HG03175 (cell line): Measurements from ENCODE around the gene GSK3A.

Experiments
- ATAC-seq: cut with Tn5 transposase; IDR thresholded peaks from one replicate; pipeline ENCODE4 v1.9.1; 2021; ENCODE audit warnings: mild to moderate bottlenecking, moderate library complexity; ENCODE audit not compliant: unreplicated experiment

Gene GSK3A

DNA sequence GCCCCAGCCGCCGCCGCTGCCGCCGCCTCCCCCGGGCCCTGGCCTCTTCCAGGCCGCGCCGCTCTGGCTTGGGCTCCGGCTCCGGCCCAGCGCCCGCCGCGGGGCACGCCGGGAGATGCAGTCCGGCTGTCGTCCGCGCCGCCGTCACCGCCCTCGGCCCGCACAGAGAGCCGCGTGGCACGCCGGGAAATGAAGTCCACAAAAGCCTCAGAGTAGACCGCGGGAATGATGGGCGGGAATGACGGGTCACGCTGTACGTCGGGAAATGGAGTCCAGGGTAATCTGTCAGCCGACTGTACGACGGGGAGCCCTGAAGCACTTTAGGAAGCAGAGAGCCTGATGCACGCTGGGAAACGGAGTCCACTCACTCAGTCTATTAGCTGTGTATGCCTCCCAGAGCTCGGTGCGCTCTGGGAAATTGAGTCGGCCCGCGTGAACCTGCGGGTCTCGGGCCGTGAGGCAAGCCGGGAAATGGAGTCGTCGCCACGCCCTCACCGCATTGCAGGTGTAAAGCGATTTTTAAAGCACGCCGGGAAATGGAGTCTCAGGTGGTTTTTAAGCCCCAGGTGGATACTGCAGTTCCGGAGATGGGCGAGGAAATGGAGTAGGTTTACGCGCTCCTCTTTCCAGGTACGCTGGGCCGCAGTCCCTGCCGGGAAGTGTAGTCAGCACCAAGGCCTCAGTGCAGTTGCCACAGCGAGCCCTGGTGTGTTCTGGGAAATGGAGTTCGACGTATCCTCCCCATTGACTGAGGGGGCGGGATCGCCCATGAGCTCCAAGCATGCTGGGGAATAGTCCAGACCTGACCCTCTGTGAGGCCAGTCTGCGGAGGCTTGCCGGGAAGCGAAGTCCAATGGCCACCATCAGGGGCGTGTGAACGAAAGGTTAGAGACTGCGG is at the start of gene GSK3A:
TSS of gene GSK3A (minus strand) at position 91 of the 898 bp plus-strand sequence. CDS start 137 bp downstream, outside the sequence.
- ATAC-seq: peak; percentile 66

DNA sequence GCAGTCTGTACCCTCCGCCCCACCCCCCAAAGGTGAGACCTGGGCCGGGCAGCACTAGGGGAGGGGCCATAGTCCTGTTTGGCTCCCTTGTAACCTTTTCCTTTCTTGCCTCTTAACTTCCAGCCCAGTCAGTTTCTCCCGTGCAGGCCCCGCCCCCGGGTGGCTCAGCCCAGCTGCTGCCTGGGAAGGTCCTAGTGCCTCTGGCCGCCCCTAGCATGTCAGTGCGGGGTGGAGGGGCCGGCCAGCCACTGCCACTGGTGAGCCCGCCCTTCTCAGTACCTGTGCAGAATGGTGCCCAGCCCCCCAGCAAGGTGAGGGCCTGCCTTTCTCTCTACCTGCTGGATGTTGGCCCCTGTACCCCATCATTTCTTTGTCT is 49.0 kb upstream of the GSK3A start:
- no peak for ATAC-seq

DNA sequence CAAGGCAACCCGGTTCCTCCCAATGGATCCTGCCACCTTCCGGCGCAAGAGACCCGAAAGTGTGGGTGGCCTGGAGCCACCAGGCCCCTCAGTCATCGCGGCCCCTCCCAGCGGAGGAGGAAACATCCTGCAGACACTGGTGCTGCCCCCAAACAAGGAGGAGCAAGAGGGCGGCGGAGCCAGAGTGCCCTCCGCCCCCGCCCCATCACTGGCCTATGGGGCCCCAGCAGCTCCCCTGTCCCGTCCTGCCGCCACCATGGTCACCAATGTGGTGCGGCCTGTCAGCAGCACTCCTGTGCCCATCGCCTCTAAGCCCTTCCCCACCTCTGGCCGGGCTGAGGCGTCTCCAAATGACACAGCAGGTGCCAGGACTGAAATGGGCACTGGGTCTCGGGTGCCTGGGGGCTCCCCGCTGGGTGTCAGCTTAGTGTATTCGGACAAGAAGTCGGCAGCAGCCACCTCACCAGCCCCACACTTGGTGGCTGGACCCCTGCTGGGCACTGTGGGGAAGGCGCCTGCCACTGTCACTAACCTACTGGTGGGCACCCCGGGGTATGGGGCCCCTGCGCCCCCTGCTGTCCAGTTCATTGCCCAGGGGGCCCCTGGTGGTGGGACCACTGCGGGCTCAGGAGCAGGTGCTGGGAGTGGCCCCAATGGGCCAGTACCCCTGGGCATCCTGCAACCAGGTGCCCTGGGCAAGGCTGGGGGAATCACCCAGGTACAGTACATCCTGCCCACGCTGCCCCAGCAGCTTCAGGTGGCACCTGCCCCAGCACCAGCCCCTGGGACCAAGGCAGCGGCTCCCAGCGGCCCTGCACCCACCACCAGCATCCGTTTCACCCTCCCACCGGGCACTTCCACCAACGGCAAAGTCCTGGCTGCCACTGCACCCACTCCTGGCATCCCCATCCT is 48.4 kb upstream of the GSK3A start:
- ATAC-seq: no peak

DNA sequence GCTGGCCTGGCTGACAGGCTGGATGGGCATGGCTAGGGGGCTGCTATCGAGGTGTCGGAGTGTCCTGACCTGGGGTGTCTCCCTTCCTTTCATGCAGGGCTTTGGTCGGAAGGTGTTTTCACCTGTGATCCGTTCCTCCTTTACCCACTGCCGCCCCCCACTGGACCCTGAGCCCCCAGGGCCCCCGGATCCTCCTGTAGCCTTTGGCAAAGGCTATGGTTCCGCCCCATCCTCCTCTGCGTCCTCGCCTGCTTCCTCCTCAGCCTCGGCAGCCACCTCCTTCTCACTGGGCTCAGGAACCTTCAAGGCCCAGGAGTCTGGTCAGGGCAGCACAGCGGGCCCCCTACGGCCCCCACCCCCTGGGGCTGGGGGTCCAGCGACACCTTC is 47.7 kb upstream of the GSK3A start:
- ATAC-seq: no peak

DNA sequence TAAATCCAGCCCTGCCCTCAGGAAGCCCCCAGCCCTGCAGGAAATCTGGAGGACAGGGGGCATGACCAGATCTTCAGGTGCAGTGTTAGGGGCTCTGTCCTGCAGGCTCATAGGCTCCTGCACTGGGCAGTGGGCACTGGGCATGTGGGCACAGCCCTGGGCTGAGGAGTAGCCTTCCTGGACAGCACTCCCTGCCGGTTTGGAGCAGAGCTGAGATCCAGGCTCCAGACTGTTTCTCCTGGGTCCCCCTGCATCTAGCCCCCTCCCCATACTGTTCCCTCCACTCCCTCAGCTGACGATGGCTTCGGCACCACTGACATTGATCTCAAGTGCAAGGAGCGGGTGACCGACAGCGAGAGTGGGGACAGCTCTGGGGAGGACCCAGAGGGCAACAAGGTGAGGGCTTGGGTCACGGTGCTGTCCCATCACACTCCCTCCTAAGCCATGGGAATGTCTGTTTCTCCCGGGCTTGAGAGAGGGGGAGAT is 47.2 kb upstream of the GSK3A start:
- no peak for ATAC-seq

DNA sequence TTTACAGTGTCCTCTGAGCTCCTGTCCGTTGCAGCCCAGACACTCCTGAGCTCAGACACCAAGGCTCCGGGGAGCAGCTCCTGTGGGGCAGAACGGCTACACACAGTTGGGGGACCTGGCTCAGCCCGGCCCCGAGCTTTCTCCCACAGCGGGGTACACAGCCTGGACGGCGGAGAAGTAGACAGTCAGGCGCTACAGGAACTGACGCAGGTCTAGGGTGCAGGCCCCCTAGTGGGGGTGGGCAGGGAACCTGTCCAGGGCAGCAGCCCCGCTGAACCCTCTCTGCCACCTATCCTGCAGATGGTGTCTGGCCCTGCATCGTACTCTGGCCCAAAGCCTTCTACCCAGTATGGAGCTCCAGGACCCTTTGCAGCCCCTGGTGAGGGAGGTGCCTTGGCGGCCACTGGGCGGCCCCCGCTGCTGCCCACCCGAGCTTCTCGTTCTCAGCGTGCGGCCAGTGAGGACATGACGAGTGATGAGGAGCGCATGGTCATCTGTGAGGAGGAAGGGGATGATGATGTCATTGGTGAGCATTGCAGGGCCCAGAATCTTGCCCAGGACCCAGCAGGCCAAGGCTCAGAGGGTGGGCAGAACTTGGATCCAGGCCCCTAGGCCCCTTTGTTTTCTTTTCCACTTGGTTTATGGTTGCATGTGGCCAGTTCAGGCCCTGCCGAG is 46.6 kb upstream of the GSK3A start:
- ATAC-seq: no peak

DNA sequence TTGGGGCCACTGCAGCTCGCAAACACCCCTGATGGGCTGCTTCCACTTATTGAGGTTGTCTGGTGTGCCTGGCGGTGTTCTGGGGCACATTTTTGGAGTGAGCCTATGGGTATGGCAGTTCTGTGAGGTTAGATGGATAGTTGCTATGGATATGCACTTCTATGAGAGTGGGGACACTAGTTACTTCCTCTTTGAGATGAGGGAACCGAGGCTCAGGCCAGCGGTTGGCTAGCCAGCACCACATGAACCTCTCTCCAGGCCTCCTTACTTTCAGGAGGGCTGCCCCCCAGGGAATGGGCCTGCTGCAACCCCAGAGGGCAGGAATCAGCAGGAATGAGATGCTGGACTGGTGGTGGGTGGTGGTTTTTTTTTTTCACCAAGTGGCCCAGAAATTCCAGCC is 46.0 kb upstream of the GSK3A start:
- ATAC-seq: no peak

DNA sequence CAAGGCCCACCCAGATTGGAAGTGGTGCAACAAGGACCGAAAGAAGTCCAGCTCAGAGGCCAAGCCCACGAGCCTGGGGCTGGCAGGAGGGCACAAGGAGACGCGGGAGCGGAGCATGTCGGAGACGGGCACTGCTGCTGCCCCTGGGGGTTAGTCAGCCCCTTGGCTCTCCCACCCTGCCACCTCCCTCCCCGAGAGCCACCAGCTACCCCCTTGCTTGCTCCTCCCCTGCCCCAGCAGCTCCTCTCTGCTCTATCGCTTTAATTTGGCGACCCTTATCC is 45.4 kb upstream of the GSK3A start:
- ATAC-seq: no peak

DNA sequence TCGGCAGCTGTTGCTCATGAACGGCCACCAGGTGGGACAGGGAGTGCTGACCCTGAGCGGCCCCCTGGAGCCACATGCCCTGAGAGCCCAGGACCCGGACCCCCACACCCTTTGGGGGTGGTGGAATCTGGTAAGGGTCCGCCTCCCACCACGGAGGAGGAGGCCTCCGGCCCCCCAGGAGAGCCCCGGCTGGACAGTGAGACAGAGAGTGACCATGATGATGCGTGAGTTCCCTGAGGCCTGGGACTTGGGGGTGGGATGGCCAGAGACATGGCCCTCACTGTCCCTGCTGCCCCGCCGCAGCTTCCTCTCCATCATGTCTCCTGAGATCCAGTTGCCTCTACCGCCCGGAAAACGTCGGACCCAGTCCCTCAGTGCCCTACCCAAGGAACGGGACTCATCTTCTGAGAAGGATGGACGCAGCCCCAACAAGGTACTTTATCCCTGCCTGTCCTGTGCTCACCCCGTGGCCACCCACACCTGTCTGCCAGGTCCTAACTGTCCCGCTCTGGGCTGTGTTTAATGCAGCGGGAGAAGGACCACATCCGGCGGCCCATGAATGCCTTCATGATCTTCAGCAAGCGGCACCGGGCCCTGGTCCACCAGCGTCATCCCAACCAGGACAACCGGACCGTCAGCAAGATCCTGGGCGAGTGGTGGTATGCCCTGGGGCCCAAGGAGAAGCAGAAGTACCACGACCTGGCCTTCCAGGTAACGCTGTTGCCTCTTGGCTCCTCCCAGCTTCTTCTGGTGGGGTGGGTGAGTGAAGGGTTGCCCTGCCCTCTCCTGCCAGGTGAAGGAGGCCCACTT is 44.8 kb upstream of the GSK3A start:
- ATAC-seq: no peak

DNA sequence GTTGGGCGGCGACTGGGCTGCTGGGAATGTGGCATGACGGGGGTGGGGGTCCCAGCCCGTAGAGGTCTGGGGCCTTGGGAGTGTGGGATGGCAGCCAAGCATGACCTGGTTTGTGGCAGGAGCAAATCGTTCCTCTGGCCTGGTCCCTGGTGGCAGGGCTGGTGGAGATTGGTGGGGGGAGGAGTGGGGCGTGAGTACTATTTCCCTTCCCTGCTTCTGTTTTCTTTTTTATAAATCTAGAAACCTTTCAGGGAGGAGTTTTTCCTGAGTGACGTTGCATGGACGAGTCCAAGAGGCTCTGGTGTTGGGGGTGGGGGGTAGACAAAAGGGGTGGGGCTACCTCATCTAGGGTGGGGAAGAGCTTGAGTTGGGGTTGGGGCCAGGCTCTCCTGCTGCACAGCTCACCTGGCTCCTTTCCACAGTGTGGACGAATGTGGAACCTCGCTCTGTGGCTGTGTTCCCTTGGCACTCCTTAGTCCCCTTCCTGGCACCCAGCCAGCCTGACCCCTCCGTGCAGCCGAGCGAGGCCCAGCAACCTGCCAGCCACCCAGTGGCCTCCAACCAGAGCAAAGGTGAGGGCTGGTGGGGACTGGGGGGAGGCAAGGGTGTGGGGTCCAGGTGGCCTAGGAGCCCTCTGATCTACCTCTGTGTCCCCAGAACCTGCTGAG is 44.1 kb upstream of the GSK3A start:
- no peak for ATAC-seq

DNA sequence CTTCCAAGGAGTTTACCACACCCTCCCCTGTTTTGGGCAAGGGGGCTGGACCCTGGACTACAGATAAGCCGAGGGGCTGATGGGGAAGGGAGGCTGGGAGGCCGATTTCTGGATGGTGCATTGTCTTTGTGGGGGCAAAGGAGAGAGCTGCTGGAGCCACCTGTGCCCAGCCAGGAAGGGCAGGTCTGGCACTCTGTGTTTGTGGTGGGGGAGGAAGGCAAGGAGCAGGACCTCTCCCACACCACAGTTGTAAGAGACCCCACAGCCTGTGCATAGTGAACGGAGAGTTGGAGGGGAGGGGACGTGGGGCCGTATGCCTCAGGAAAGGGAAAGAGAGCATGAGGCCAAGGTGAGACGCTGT is 43.6 kb upstream of the GSK3A start:
- ATAC-seq: no peak

DNA sequence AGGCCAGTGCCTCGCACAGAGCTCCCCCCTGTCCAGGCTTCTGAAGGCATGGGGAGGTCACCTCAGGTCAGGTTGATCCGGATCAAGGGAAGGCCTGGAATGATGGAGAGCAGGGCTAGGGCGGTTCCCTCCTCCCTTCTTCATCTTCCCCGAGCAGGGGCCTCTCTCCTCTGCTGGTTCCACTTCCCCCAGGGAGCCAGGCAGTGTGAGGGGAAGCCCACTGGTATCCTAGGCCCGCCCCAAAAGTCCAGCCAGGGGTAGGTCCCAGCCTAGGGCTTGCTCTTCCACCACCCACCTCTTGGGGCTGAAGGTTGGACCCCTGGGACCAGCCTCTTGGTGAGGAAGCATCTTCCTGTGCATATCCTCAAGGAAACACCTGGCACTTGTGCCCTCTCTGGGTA is 43.1 kb upstream of the GSK3A start:
- no peak for ATAC-seq

DNA sequence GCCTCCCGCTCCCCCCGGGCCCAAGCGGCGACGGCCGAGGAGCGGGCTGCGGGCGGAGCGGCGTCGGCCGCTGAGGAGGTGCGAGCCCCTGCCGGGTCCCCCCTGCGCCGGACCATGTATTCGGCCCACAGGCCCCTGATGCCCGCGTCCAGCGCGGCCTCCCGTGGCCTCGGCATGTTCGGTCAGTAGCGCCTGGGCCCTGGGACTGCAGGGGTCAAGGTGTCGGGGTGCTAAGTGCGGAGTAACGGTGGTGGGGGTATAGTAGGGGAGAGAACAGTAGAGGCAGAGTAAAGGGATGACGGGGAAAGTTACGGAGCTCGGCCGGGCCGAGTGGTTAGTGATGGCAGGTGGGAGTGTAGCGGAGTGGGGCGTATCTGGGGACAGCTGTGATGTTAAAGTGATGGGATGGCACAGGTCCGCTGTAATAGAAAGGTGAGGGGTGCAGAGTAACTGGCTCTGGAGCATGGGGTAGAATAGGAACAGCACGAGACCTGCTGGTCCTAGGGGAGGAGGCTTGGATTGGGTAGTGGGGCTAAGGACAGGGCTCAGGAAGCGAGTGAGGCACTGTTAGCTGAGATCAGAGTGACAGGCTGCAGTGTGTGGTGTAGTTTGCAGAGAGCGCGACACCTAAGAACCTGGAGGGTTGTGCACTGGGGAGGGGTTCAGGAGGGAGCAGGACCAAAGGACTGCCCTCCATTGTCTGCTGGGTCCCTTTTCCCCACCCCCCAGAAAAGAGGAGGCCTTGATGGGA is 42.4 kb upstream of the GSK3A start:
- no peak for ATAC-seq

DNA sequence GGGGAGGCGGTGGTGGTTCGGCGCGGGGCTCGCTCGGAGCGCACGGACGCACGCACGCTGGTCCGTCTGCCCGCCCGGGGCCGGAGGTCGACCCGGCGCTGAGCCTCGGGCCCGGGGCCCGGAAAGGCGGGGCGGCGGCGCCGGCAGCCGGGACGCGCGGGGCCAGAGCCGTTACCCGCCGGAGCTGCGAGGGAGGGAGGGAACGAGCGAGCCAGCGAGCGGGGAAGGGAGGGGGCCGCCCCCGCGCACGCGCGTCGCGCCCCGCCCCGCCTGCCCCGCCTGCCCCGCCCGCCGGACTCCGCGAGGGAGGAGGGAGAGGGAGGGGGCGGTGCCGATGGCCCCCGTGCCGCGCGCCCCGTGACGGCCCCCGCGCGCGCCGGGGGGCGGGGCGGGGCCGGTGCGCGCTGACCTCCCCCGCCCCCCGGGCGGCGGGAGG is 41.7 kb upstream of the GSK3A start:
- ATAC-seq: peak; percentile 24

DNA sequence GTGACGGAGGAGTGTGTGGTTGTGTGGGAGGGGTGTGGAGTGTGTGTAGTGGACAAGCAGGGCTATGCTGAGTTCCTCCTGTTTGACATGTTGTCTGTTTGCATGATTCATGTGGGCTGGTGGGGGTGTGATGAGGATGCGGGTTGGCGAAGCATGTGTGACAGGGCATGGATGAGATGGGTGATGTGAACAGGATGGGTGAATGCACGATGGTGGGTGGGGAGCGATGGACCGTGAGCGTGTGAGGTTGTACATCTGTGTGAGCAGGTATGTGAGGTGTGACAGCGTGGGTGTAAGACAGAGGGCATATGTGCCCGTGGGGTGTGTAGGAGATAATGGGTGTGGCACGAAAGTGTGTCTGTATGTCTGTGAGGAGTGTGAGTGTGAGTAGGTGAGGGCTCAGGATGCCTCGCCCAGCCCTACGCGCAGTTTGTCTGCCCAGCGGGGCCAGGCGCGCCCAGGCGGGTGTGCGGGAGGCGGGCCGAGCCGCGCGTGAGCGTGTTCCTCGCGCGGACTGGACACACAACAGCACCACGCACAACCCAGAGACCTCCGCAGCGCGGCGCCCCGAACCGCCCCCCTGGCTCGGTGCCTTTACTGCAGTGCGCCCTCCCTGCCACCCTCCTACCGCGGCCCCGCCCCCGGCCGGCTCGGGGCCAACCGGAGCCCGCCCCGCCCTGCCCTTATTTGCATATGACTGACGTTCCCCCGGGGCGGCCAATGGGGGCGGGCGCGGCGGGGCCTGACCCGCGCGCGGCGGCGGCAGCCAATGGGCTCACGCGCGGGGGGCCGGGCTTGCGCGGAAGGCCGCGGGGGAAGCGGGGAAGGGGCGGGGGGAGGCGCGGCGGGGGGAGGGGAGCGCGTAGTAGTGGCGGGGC is 41.0 kb upstream of the GSK3A start:
- peak; percentile 54 for ATAC-seq

DNA sequence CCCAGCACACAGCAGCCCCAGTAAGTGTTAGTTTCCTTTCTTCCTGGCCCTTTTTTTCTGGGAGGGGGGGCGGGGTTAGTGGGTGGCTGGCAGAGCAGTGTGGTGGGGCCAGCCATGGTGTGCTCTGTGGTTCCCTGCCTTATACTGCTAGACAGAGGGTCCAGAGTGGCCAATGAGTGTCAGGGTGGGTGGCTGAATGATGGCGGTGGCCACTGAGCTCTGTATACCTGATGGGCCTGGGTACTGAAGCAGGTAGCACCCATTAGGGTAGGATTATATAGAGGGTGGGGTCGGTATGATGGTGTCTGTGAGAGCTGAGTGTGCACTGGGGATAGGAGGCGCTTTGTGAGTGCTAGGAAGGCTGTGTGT is 40.4 kb upstream of the GSK3A start:
- no peak for ATAC-seq

DNA sequence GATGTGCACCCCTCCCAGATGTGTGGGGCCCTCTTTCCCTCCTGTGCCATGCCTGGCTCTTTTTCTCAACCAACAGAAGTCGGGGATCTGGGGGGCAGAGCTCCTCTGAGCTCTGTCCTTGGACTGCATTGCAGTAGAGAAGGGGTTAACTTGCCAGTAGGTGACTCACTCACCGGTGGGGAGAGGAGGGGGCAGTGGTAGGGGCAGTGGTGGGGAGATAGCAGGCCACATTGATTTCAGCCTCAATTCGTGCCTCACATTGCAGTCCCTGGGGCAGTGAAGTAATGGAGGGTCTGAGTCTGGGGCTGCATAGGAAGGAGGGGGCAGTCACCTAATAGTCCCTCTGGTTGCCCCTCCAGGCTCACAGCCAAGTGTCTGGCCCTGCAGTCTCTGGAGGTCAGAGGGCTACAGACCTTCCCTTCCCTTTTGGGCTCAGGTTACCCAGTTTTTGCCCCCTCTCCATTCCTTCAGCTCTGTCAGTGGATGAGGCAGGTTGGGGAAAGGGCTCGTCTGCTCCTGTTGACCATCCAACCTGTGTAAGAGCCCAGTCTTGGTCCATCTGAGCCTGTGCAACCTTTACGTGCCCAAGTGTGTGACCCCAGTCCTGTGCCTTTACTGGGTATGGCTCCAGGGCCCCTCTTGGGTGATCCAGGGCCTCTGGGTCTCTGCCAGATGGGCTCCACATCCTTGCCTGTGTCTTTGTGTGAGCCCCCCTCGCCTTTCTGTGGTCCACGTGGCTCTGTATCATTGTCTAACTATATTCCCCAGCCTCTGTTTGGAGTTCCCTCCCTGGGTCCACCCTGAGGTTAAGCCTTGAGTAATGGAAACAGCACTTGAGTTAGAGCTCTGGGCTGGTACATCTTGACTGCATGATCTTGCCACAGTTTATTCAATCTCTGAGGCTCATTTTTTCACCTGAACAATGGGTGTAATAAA is 39.7 kb upstream of the GSK3A start:
- ATAC-seq: no peak
